GM19238 (cell line): ENCODE measurements around the gene ALK.

Source experiments
- DNase-seq: peaks from one replicate; pipeline ENCODE4 v3.0.0; 2011; ENCODE audit warnings: low spot score; ENCODE audit not compliant: insufficient read length

ALK gene

GRCh38 chr2:29165362-29166241 lies 755.8 kb downstream of the ALK start:
- DNase-seq, result no peak

- DNase-seq, result no peak
Observed at GRCh38 chr2:29164091-29164846, 757.1 kb downstream of the ALK start.

- no peak for DNase-seq
Observed at GRCh38 chr2:29162204-29162928, 759.0 kb downstream of the ALK start.

- no peak for DNase-seq
Observed at GRCh38 chr2:29160184-29160583, 761.2 kb downstream of the ALK start.

DNA sequence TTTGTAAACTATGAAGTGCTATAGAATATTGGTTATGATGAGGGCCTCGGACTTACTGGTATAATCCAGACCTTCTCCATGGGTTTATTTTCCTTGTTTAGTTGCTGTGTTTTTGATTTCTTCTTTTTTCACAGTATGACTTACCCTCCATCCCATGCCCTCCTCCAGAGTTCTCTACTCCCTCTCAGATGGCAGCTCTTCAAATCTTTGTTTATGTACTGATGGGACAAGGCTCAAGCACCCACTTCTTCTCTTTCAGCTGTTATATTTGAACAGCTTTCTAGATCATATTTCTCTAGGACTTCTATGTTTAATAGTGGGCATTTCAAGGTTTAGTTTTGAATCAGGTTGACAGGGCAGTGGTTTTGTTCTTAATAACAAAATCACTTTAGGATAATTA lies 762.3 kb downstream of the ALK start:
- DNase-seq, result no peak

GRCh38 chr2:29157131-29157530 lies 764.3 kb downstream of the ALK start:
- no peak for DNase-seq

DNA sequence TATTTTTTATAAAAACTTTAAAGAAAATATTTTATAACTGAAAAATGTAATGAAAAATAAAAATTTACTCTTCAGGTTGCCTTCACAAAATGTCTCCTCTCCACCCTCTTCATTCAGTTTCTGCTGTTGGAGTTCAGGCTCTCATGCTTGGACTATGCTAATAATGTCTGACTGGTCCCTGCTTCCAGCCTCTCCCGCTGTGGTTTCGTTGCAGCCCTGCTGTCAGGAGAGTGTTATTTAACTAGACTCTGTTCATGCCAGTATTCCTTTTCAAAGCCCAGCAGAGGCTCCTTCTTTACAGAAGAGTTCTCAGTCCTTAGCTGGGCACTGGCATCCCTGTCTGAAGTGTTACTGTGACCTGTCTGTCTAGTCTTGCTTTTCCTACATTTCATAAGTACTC lies 765.8 kb downstream of the ALK start:
- no peak for DNase-seq

GRCh38 chr2:29154610-29155009 lies 766.8 kb downstream of the ALK start:
- DNase-seq, result no peak

GRCh38 chr2:29147963-29148362 lies 773.4 kb downstream of the ALK start:
- no peak for DNase-seq

GRCh38 chr2:29146197-29146596 lies 775.2 kb downstream of the ALK start:
- DNase-seq, result no peak

DNA sequence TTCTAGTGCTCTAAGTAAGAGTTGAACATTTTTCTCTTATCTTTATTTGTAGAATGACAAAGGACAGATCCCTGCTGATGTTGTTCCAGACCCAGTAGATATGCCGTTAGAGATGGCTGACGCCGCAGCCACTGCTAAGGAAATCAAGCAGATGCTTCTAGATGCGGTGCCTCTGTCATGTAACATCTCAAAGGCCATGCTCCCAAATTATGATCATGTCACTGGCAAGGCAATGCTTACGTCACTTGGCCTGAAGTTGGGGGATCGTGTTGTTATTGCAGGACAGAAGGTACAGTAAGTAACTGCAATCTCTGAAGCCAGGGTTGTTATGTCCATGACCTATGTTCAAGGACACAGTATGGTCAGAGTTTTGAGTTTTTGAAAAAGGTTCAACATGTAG lies 777.7 kb downstream of the ALK start:
- no peak for DNase-seq
